Measurements from ENCODE around the gene HDAC10.
"Not testable (repeated sequence)": the region's sequence is repeated elsewhere in the genome, so short reads cannot be mapped to it uniquely, and the experiment has no call there.

Gene HDAC10

DNA sequence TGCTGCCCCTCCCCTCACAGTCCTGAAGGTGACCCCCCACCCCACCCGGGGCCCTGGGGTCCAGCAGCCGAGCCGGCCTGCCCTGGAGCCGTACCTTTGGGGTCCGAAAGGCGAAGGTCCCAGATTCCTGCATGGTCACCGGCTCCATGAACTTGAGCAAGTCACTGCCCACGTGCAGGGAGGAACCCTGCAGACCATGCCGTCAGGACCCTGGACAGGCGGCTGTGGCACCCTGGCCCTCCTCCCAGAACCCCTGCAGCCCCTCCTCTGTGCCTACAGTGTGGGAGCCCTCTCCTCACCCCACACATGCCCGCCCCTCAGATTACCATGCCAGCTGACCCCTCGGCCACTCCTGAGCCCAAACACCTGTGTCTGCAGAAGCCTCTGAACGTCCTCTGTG, 33.4 kb upstream of the HDAC10 start:
- no peak for DNase-seq

DNA sequence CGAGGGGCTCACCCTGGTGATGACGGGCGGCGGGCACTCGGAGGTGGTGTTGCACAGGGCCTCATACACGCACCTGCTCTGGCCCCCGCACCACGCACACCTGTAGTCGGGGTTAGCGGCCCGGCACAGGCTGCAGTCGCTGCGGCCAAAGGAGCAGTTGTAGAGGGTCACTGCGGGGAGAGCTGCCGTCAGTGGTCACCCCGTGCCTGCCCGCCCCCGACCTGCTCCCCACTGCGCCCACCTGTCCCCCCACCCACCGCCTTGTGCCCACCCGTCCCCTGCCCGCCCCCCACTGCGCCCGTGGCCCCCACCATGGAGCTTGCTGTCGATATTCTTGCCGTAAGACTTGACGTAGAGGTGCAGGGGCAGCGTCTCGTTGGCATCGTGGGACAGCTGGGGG, 32.8 kb upstream of the HDAC10 start:
- DNase-seq, result no peak

DNA sequence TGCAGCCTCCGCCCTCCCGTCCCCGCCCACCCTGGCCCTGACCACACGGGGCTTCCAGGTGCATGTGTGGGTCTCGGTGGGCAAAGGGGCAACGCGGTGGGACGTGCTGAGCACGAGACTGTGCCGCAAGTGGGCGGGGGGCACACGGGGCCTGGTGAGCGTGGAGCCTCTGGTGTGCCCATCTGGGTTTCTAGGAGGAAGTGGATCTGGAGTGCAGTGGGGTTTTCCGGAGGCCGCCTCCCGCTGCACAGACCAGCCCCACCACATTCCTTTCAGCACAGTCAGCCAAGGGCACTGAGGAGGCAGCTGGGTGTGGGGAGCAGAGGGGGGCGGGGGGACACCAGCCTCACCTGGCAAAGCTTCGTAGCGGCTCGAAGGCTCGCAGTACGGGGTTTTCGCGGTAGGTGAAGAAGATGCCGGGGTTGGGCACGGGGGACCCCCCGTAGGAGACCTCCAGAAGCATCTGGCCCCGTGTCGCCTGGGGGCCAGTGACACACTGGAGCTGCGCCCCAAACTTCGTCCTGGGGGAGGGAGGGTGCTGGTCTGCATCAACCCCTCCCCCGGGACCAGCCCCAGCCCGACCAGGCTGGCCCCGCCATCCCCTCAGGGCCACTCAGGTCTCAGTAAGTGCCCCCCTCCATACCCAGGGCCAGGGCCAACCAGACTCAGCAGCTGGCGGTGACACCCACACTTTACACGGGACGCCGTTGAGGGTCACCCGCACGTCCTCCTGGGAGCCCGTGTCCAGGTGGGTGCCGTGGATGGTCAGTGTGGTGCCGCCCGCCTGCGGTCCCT, 31.5 kb upstream of the HDAC10 start:
- DNase-seq, result no peak

DNA sequence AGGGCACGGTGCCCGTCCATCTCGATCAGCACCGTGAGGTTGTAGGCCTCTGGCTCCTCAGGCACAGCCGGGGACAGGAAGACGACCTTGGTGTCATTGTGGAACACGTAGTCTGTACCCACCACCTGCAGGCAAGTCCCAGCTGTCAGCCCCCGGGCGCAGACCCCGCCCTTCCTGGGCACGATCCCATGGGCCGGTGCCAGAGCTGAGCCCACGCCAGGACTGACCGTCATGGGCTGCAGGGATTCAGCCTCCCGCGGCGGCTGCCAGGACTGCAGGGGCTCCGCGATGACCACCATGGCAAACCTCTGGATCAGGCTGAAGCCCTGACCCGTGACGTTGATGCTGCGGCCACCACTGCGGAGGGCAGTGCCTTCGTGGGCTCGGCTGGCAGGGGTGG, 30.9 kb upstream of the HDAC10 start:
- no peak for DNase-seq

DNA sequence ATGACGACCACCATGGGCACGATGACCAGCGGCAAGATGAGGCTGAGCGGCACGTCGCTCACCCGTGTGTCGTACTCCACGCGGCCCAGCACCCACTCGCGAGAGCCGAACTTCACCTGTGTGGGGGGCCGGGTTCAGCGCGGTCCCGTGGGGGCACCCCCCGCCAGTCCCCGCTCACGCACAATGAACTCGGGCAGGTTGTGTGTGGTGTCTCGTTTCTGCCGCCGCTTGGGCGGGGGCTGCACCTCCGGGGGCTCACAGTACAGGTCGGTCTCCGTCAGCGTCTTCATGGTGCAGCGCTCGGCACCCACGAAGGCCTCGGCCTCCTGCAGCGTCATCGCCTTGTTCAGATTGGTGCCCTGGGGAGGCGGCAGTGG, 30.3 kb upstream of the HDAC10 start:
- no peak for DNase-seq

DNA sequence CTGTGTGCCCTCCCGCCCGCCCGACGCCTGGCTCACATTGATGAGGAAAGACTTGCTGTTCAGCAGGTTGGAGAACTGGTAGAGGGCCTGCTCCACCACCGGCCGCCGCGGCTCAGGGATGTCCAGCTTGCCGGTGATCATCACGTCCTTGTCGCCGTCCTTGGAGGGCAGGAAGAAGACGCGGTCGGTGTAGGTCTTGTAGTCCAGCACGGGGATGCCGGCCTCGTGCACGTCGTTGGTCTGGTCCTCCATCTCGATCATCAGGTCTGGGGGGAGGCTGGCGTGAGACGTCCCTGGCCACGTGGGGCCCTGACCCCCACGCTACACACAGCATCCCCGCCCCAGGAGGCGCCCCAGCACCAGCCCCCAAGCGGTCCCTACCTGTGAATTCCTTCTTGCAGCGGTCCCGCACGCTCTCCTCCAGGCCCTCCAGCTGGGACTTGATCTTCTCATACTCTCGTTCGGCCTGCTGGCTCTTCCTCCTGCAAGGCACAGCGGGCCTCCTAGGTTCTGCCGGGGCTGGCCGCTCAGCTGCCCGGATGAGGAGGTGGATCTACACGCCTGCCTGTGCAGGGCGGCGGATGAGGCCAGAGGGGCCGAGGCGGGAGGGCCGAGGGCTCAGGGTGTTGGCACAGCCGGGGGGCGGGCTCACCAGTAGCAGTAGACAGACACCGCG, 29.8 kb upstream of the HDAC10 start:
- DNase-seq, result no peak

DNA sequence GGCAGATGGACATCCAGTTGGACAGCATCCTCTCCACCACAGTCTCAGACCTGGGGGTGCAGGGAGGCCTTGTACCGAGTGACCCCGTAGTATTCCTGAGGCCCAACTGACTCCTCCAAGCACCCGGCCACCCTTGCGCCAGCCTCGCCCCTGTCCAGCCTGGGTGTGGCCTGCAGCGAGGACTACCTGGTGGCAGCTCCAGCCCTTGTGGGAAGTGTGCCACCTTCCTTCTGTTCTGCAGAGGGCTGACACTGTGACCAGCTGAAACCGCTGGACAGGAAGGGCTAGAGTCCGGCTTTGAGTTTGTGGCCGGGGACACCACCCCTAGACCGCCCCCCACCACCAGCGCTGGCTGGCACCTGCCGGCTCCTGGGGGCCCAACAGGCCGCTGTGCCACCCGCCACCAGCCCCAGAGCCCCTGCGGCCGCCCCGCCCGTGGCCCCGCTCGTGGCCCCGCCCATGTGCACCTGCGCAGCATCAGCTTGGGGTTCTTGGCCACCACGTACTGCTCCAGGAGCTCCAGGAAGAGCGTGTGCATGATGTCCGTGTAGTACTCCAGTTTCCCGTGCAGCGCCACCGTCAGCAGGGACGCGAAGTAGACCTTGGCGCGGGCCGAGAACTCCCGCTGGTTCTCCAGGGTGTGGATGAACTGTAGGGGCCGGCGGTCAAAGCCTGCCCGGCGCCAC, 29.1 kb upstream of the HDAC10 start:
- DNase-seq, result no peak

DNA sequence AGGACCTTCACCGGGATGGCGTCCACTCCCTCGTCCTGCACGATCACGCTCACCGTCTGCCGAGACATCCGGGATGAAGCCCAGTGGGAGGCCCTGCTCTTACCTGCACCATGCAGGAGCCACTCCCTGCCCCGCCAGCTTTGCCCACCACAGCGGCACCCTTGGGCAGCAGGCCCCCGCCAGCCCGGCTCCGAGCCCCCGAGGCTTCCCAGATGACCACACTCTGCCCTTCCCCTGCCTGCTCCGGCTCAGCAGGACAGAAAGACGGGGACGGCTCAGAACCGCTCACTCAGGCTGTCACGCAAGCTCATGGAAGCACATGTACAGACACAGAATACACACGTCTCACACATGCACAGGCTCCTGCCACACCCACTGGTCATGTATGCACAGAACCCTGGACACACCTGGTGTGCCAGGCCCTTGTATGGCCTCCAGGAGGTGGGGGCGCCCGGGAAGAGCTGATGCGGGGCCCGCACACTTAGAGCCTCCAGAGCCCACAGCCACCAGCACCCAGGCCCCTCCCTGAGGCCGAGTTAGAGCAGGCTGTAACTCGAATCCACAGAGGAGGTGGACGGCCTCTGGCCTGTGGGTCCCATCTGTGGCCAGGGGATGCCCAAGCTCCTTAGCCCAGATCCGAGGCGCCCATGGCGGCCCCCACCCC, 28.0 kb upstream of the HDAC10 start:
- DNase-seq, result no peak

DNA sequence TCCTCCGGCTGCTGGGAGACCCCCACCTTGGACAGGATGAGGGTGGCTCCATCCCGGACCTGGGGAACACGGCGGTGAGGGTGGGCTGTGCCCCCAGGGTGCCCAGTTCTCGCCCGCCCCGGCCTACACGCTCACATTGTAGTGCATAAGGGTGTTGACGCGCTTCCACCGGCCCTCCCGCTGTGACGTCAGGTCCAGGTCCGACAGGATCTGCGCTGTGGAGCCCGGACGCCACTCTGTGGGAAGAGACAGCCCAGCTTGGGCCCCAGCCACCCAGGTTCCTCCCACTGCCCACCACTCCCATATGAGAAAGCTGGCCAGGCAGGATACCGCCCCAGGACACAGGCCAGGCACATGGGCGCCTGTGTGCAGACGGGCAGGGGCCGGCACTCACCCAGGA, 27.4 kb upstream of the HDAC10 start:
- no peak for DNase-seq

DNA sequence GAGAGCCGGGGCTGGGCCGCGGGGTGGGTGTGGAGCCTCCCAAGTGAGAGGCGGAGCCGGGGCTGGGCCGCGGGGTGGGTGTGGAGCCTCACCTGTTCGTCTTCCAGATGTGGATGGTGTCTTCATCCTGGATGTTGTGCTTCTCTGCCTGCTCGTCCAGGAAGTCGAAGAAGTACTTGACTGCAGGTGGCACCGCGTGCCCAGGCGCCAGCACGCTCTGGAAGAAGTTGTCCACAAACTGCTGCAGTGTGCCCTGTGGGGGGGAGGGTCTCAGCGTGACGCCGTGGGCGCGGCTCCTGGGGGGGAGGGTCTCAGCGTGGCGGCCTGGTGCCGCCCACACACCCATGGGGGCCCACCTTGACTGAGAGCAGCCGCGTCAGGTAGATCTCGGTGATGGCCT, 26.7 kb upstream of the HDAC10 start:
- no peak for DNase-seq

DNA sequence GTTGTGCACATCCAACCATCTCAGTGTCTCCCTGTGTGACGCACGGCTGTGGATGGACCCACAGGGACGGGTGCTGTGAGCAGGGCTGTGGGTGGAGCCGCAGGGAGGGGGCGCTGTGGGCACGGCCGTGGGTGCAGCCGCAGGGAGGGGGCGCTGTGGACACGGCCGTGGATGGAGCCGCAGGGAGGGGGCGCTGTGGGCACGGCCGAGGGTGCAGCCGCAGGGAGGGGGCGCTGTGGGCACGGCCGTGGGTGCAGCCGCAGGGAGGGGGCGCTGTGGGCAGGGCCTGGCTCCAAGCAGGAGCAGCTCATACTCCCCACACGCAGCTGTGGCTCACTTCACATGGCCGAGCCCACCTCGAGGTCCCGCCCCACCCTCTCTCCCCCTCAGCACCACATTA, 25.1 kb upstream of the HDAC10 start:
- DNase-seq, result peak; percentile 69 to 92

DNA sequence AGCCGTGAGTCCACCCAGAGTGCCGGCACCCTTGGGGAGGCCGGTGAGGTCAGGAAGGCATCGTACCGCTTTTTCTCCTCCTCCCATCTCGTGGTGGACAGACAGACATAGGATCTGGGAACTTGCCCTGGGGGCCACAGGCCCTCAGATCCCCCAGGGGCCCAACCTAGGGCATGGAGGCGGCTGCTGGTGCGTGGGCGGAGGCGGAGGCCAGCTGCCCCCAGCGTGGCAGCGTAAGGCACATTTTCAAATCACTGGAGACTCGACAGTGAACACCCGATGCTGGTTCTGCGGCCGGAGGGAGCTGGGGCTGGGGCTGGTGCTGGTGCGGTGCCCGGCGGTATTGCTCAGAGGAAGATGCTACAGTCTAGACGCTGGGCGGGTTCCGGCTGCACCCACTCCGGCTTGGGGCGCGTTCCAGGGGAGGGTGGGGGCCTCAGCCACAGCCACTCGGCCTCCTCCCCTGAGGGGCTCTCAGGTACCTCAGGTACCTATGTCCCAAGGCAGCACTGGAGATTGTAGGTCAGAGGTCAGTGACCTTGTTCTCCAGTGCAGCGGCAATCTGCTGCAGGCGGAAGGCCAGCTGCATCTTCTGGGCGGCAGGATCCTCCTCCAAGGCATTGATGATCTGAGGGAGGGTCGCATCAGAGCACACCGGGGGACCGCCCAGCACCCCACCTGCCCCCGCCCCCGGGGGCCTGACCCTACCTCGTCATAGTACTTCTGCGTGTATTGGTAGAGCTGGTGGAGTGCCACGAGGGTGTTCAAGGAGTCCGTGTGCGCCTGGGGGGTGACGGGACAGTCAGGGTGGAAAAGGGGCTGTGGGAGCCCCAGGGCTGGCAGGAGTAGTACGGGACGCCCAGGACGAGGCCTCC, 24.4 kb upstream of the HDAC10 start:
- DNase-seq, result no peak

DNA sequence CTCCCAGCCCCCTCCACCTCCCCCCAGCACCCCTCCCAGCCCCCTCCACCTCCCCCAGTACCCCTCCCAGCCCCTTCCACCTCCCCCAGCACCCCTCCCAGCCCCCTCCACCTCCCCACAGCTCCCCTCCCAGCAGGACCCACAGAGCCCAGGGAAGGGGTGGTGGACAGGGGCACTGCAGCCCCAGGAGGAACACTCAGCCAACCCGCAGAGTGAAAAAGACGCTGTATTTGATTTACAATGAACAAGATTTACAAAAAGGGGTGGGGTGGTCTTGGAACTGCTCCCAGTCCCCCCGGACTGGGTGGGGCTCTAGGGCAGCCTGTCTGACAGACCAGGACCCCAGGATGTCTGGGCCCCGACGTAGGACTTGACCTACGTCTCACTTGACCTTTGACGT, 23.7 kb upstream of the HDAC10 start:
- DNase-seq, result no peak

DNA sequence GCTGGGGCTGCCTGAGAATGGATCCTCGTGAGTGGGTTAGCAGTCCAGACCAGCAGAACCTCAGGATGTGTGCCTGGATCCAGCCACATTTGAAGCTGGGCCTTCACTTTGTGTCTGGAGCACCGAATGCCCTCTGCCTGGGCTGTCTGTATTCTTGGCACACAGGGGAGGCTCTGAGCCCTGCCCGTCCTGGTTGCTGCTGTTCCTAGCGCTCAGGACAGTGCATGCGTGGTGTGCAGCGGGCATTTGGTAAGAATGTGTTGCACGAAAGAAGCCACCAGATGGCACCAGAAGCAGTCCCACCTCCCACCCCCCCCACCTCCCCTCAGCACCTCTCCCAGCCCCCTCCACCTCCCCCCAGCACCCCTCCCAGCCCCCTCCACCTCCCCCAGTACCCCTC, 23.2 kb upstream of the HDAC10 start:
- DNase-seq, result peak; percentile 27 to 41

DNA sequence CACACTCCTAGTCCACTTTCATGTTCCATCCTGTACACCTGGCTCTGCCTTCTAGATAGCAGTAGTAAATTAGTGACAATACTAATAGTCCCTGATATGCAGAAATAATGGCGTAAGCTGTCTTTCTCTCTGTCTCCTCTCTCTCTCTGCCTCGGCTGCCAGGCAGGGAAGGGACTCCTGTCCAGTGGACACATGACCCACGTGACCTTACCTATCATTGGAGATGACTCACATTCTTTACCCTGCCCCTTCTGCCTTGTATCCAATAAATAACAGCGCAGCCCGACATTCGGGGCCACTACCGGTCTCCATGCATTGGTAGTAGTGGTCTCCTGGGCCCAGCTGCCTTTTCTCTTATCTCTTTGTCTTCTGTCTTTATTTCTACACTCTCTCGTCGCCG, 22.7 kb upstream of the HDAC10 start:
- DNase-seq, result not testable (repeated sequence)

DNA sequence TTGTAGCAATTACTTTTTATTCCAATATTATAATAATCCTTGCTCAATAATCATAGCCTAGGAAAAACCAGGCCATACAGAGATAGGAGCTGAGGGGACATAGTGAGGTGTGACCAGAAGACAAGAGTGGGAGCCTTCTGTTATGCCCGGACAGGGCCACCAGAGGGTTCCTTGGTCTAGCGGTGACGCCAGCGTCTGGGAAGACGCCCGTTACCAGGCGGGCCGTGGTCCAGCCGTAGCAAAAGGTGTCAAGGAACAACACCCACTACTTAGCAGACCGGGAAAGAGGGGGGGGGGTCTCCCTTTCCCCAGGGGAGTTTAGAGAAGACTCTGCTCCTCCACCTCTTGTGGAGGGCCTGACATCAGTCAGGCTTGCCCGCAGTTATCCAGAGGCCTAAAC, 22.3 kb upstream of the HDAC10 start:
- DNase-seq, result not testable (repeated sequence)

DNA sequence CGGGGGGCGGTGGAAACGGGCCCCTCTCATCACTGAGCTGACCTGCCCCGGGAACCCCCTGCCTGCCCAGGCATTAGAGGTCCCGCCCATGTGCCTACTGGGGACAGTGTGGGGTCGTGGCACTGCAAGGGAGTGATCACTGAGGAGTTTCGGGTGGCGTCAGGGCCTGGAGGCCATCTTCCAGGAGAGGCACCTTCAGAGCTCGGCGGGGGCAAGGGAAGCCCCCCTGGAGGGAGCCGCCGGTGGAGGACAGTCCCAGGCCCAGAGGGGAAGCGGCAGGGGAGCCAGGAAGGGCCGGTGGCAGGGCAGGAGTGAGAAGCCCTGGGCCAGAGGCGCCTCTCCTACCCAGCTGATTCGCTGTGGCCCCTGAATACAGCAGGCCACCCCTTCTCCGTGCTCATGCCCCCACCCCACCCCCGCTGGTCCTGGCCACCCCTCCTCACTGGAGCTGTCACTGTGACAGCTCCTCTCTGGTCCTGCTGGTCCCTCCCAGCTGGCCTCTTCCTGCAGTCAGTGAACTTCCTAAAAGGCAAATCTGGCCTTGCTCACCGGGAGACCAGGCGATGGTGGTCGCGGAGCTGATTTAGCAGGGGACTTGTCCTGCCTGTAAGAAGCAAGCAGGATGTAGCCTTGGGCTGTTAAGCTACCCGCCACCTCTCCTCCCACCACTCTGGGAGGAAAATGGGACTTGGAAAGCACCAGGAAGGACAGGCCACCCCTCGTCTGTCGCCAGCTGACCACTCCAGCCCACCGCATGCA, 21.2 kb upstream of the HDAC10 start:
- no peak for DNase-seq

DNA sequence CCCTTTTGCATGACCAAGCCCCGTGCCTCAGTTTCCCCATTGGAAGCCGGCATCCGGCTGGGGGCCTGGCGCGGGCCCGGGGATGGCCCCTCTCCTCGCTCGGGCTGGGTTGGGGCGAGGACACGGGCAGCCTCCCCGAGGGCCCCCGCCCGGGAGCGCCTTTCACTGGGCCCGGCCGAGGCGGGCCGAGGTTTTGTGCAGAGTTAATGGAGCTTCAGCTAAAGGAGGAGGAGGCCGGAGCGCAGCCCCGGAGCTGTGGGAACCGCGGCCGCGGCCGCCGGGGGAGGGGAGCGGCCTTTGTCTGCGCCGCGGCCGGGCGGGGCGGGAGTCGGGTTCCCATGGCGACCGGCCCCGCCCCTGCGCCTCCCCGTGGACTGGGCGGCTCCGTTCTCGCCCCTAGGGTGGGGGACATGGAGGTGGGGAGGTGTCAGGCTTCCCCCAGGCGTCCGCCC, 20.5 kb upstream of the HDAC10 start:
- peak in 1 of 2 donors; percentile 31 for DNase-seq

DNA sequence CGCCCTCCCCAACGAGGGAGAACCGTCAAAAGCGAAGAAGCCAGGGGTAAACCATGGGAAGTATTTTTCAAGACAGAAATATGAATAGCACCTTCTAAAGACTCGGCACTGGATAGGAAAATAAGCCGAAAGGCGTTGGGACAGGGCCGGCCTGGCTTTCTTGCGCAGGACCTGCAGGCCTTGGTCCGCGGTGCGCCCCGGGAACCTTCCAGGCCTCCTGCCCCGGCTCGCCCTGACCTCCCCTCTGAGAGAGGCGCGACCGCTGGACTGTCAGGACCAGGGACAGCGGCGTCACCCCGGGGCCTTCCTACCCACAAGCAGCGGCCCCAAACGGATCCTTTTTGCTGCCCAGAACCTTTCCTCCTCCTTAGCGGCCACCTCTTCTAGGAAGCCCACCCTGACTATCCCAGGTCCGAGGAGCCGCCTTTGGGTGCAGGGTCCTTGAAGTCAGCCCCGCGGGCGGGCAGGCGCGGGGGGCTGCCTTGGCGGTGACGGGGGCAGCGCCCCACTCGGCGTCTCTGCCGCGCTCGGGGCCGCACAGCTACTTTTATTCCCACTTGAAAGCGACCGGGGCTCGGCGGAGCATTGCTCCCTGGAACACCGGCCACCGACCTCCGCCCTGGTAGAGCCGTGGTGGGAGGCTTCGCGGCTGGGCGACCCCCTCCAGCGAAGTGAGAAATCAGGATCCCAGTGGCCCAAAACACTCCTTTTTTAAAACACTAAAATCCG, 19.8 kb upstream of the HDAC10 start:
- no peak for DNase-seq

DNA sequence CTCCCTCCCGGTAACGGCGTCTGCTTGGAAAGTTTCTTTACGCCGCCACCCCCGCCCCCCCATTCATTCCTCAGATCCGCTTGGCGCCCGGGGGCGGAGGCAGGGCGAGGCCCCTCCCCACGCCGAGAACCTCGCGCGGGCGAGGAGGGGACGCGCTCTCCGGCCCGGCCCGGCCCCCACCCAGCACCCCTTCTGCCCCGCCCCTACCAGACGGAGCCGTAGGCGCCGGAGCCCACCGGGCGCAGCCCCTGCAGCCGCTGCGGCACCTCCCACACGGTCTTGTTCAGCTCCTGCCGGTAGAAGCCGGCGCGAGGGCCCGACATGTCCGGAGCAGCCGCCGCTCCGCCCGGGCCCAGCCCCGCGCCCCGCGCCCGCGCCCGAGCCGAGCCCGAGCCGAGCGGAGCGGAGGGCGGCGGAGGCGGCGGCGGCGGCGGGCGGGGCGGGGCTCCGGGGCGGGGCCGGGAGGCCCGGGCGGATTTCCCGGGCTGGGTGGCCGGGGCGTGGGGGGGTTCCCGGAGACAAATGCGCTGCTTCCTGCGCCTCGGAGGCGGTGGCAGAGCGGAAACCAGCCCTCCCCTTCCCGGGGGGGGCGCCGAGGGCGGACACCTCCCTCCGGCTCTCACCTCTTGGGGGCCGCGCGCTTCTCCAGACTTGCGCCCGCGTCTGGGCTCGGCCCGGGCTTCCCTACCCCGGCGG, 19.1 kb upstream of the HDAC10 start, which contains the start of gene MAPK11:
MAPK11 (minus strand) TSS at position 411 of the 696 bp plus-strand sequence; CDS start at position 323, 88 bp downstream.
- DNase-seq, result no peak
